K562 (cell line): Measurements from ENCODE around the gene SORCS2.
"Not testable (repeated sequence)": the region's sequence is repeated elsewhere in the genome, so short reads cannot be mapped to it uniquely, and the experiment has no call there.

Source experiments
- PHF20 ChIP-seq: fragments of 450-650 bp; IDR thresholded peaks from 2 replicates; pipeline ENCODE4 v1.6.1; 2018; ENCODE audit not compliant: partially characterized antibody
- TAF1 ChIP-seq: IDR thresholded peaks from 2 replicates; pipeline ENCODE4 v1.6.1; 2011; ENCODE audit warnings: mild to moderate bottlenecking, low read length, moderate library complexity; ENCODE audit not compliant: insufficient read depth, control insufficient read depth, severe bottlenecking; ENCODE audit errors: extremely low read depth

- TF ChIP-seq PHF20, TAF1: not testable (repeated sequence)
These were observed 385.2 kb downstream of the SORCS2 start for GRCh38 chr4:7577361-7578039.
